Mesenchymal stem cell (in vitro differentiated cells and primary cell): ENCODE data around the gene FBXO2.

Experiments
- DNase-seq: peaks from one replicate; pipeline ENCODE4 v3.0.0-alpha.2; 2013
- H2AFZ ChIP-seq: one replicate; pipeline ENCODE4 v1.6.1; 2013; ENCODE audit warnings: low read depth, mild to moderate bottlenecking, control low read depth, inconsistent platforms, low read length, moderate library complexity
- H2AK5ac ChIP-seq: 2 replicates; pipeline ENCODE4 v1.6.1; 2013; ENCODE audit warnings: low read length, moderate library complexity, mild to moderate bottlenecking, inconsistent platforms; ENCODE audit not compliant: severe bottlenecking
- H2BK120ac ChIP-seq: one replicate; pipeline ENCODE4 v1.6.1; 2013; ENCODE audit warnings: low read depth, mild to moderate bottlenecking, inconsistent platforms, low read length, moderate library complexity
- H2BK12ac ChIP-seq, 2 experiments: one replicate each; pipeline ENCODE4 v1.6.1; 2013; ENCODE audit warnings: inconsistent platforms in 2 of 2, low read length in 2 of 2, mild to moderate bottlenecking in 2 of 2, moderate library complexity in 2 of 2, control low read depth in 1 of 2
- H2BK15ac ChIP-seq: one replicate; pipeline ENCODE4 v1.6.1; 2013; ENCODE audit warnings: mild to moderate bottlenecking, low read depth, inconsistent platforms; ENCODE audit not compliant: poor library complexity, severe bottlenecking
- H2BK5ac ChIP-seq: 2 replicates; pipeline ENCODE4 v1.6.1; 2013; ENCODE audit warnings: low read depth, mild to moderate bottlenecking, low read length, control low read depth, inconsistent platforms; ENCODE audit not compliant: poor library complexity, severe bottlenecking
- H3K14ac ChIP-seq, 2 experiments: one replicate each; pipeline ENCODE4 v1.6.1; 2013; ENCODE audit warnings: inconsistent platforms in 2 of 2, low read length in 2 of 2, control low read depth in 1 of 2, mild to moderate bottlenecking in 1 of 2, moderate library complexity in 1 of 2
- H3K18ac ChIP-seq, 2 experiments: one replicate each; pipeline ENCODE4 v1.6.1; 2013; ENCODE audit warnings: inconsistent platforms in 2 of 2, low read length in 2 of 2, control low read depth in 1 of 2, low read depth in 1 of 2, mild to moderate bottlenecking in 1 of 2
- H3K23ac ChIP-seq, 2 experiments: one replicate each; pipeline ENCODE4 v1.6.1; 2013; ENCODE audit warnings: inconsistent platforms in 2 of 2, low read length in 2 of 2, mild to moderate bottlenecking in 2 of 2, moderate library complexity in 2 of 2, control low read depth in 1 of 2
- H3K27ac ChIP-seq: 2 replicates; pipeline ENCODE4 v1.5.1; 2013; ENCODE audit warnings: mild to moderate bottlenecking, moderate library complexity, low read length, control low read depth, inconsistent platforms; ENCODE audit not compliant: poor library complexity, severe bottlenecking
- H3K27me3 ChIP-seq, 2 experiments: 2 replicates each; pipeline versions ENCODE4 v1.6.1 to v1.7.0; 2013; ENCODE audit warnings: low read length in 2 of 2, mild to moderate bottlenecking in 2 of 2, moderate library complexity in 2 of 2, control low read depth in 1 of 2, inconsistent platforms in 1 of 2; ENCODE audit not compliant: control insufficient read depth in 1 of 2, insufficient read depth in 1 of 2
- H3K36me3 ChIP-seq, 2 experiments: 2 replicates each; pipeline versions ENCODE4 v1.6.1 to v1.7.0; 2013; ENCODE audit warnings: low read length in 2 of 2, control low read depth in 1 of 2, inconsistent platforms in 1 of 2, low read depth in 1 of 2, mild to moderate bottlenecking in 1 of 2; ENCODE audit not compliant: insufficient read depth in 2 of 2, control insufficient read depth in 1 of 2
- H3K4ac ChIP-seq, 2 experiments: one replicate each; pipeline ENCODE4 v1.6.1; 2013; ENCODE audit warnings: inconsistent platforms in 2 of 2, low read length in 2 of 2, mild to moderate bottlenecking in 2 of 2, moderate library complexity in 2 of 2, control low read depth in 1 of 2, low read depth in 1 of 2
- H3K4me1 ChIP-seq: 2 replicates; pipeline ENCODE4 v1.6.1; 2013; ENCODE audit warnings: low read depth, low read length, control low read depth; ENCODE audit not compliant: control insufficient read depth, insufficient read depth
- H3K4me2 ChIP-seq: 2 replicates; pipeline ENCODE4 v1.6.1; 2013; ENCODE audit warnings: low read length, mild to moderate bottlenecking, inconsistent platforms; ENCODE audit not compliant: poor library complexity, severe bottlenecking
- H3K4me3 ChIP-seq, 2 experiments: 2 replicates each; pipeline versions ENCODE4 v1.5.1 to v1.7.0; 2013; ENCODE audit warnings: low read length in 2 of 2, mild to moderate bottlenecking in 2 of 2, control low read depth in 1 of 2, low read depth in 1 of 2; ENCODE audit not compliant: insufficient read depth in 1 of 2
- H3K79me1 ChIP-seq: replicated peaks from 2 replicates; pipeline ENCODE4 v1.6.1; 2013; ENCODE audit warnings: mild to moderate bottlenecking, control low read depth, low read length, inconsistent platforms; ENCODE audit not compliant: poor library complexity, severe bottlenecking
- H3K9ac ChIP-seq: 2 replicates; pipeline ENCODE4 v1.7.0; 2013; ENCODE audit warnings: mild to moderate bottlenecking, low read length, moderate library complexity
- H3K9me3 ChIP-seq: 2 replicates; pipeline ENCODE4 v1.7.0; 2013; ENCODE audit warnings: mild to moderate bottlenecking, low read length; ENCODE audit not compliant: control insufficient read depth
- H4K8ac ChIP-seq: one replicate; pipeline ENCODE4 v1.6.1; 2013; ENCODE audit warnings: inconsistent platforms, mild to moderate bottlenecking, low read length, moderate library complexity
- H4K91ac ChIP-seq: one replicate; pipeline ENCODE4 v1.6.1; 2013; ENCODE audit warnings: mild to moderate bottlenecking, low read length, inconsistent platforms
- WGBS: methylation state at CpG from one replicate; pipeline ENCODE4 v1.1.7; 2013; ENCODE audit warnings: mixed read lengths; 5-methylcytosine and 5-hydroxymethylcytosine counted together

Gene FBXO2

GRCh38 chr1:11659748-11660147 is 5.5 kb upstream of the FBXO2 start:
- no peak overlapping the region for H4K91ac ChIP-seq
- no peak overlapping the region for H4K8ac ChIP-seq
- WGBS: 79% methylated on average over 4 of the region's 4 CpGs
- no peak overlapping the region for H3K18ac ChIP-seq
- no peak overlapping the region for H3K14ac ChIP-seq
- H2BK15ac ChIP-seq: no peak overlapping the region
- H3K36me3 ChIP-seq: peaks cover 16 to 56% of the 10 kb centered on the region in 2 experiments
- no peak for DNase-seq
- H2AK5ac ChIP-seq: no peak overlapping the region
- no peak overlapping the region for H2BK12ac ChIP-seq
- no peak overlapping the region for H3K4me2 ChIP-seq
- no peak overlapping the region for H3K23ac ChIP-seq
- H2BK5ac ChIP-seq: no peak overlapping the region
- H3K4ac ChIP-seq: no peak overlapping the region
- H3K4me3 ChIP-seq: no peak overlapping the region
- H2BK120ac ChIP-seq: no peak overlapping the region
- H2AFZ ChIP-seq: no peak overlapping the region
- H3K27me3 ChIP-seq: no peaks in the 10 kb centered on the region
- no peak overlapping the region for H3K27ac ChIP-seq
- no peaks in the 10 kb centered on the region for H3K9me3 ChIP-seq
- no peak overlapping the region for H3K9ac ChIP-seq
- H3K4me1 ChIP-seq: peaks cover 19% of the 10 kb centered on the region
- peaks cover 13% of the 10 kb centered on the region for H3K79me1 ChIP-seq

GRCh38 chr1:11658542-11658941 is 4.3 kb upstream of the FBXO2 start:
- Histone ChIP-seq H2BK15ac (no peak overlapping the region), H3K23ac (no peak overlapping the region), H4K91ac (no peak overlapping the region), H3K36me3 (peaks cover 16 to 56% of the 10 kb centered on the region in 2 experiments), H3K4ac (no peak overlapping the region), H3K4me3 (no peak overlapping the region), H3K9me3 (no peaks in the 10 kb centered on the region), H3K4me1 (peaks cover 15% of the 10 kb centered on the region), H2BK5ac (no peak overlapping the region), H3K9ac (no peak overlapping the region), H2AFZ (no peak overlapping the region), H3K79me1 (peaks cover 13% of the 10 kb centered on the region), H3K27ac (no peak overlapping the region), H3K18ac (no peak overlapping the region), H2AK5ac (no peak overlapping the region), H2BK120ac (no peak overlapping the region), H3K14ac (no peak overlapping the region), H3K27me3 (peaks cover 0 to 6% of the 10 kb centered on the region in 2 experiments), H4K8ac (no peak overlapping the region), H3K4me2 (no peak overlapping the region), H2BK12ac (no peak overlapping the region)
- WGBS: 92% methylated on average over 23 of the region's 23 CpGs
- no peak for DNase-seq

GRCh38 chr1:11657654-11658053 is 3.4 kb upstream of the FBXO2 start:
- 78% methylated on average over 3 of the region's 6 CpGs for WGBS
- H2AFZ ChIP-seq: no peak overlapping the region
- H3K27me3 ChIP-seq: peaks cover 0 to 6% of the 10 kb centered on the region in 2 experiments
- H2BK15ac ChIP-seq: no peak overlapping the region
- H2AK5ac ChIP-seq: no peak overlapping the region
- no peak overlapping the region for H3K14ac ChIP-seq
- no peak overlapping the region for H3K18ac ChIP-seq
- no peak overlapping the region for H2BK120ac ChIP-seq
- H3K27ac ChIP-seq: no peak overlapping the region
- H3K36me3 ChIP-seq: peaks cover 16 to 52% of the 10 kb centered on the region in 2 experiments
- H4K8ac ChIP-seq: no peak overlapping the region
- peaks cover 13% of the 10 kb centered on the region for H3K79me1 ChIP-seq
- no peak overlapping the region for H2BK12ac ChIP-seq
- H3K4me2 ChIP-seq: no peak overlapping the region
- no peak overlapping the region for H3K9ac ChIP-seq
- no peaks in the 10 kb centered on the region for H3K9me3 ChIP-seq
- H3K23ac ChIP-seq: no peak overlapping the region
- no peak overlapping the region for H4K91ac ChIP-seq
- DNase-seq: no peak
- H3K4me3 ChIP-seq: no peak overlapping the region
- peaks cover 23% of the 10 kb centered on the region for H3K4me1 ChIP-seq
- H2BK5ac ChIP-seq: no peak overlapping the region
- no peak overlapping the region for H3K4ac ChIP-seq

- WGBS: 36% methylated on average over 18 of the region's 45 CpGs
- H2AFZ ChIP-seq: no peak overlapping the region
- H2AK5ac ChIP-seq: no peak overlapping the region
- H3K9me3 ChIP-seq: no peaks in the 10 kb centered on the region
- DNase-seq: no peak
- peaks cover 12 to 29% of the 10 kb centered on the region in 2 experiments for H3K36me3 ChIP-seq
- H3K27me3 ChIP-seq: peaks cover 4 to 19% of the 10 kb centered on the region in 2 experiments
- H3K4me3 ChIP-seq: peak overlapping the region; percentile 73 to 87
- H2BK15ac ChIP-seq: peak overlapping the region; percentile 13
- H3K27ac ChIP-seq: no peak overlapping the region
- H4K8ac ChIP-seq: peak overlapping the region; percentile 40
- peak overlapping the region; percentile 67 to 83 for H3K18ac ChIP-seq
- no peak overlapping the region for H2BK12ac ChIP-seq
- H2BK120ac ChIP-seq: no peak overlapping the region
- H3K9ac ChIP-seq: peak overlapping the region; percentile 64
- peaks cover 13% of the 10 kb centered on the region for H3K79me1 ChIP-seq
- no peak overlapping the region for H2BK5ac ChIP-seq
- H4K91ac ChIP-seq: no peak overlapping the region
- peak overlapping the region in 1 of 2 experiments; percentile 26 for H3K23ac ChIP-seq
- H3K14ac ChIP-seq: no peak overlapping the region
- peak overlapping the region in 1 of 2 experiments; percentile 85 for H3K4ac ChIP-seq
- peaks cover 34% of the 10 kb centered on the region for H3K4me1 ChIP-seq
- H3K4me2 ChIP-seq: peak overlapping the region; percentile 62
These were observed 945 bp upstream of the FBXO2 start for GRCh38 chr1:11654939-11655808.
